ENCODE data around the gene NCAPG. TPM values are rescaled to one million over a fixed set of nuclear protein-coding genes. Genes with fewer than 3 reads are reported as not detected.

The NCAPG gene
- total RNA-seq, 4 donors from 2014 or later = 0.32 to 2.3 (median 0.46) TPM; not detected in 1

- ATAC-seq (ENCODE audit: low FRiP score) = no peak
Observed at GRCh38 chr4:17778431-17778830, 32.3 kb upstream of the NCAPG start.

GRCh38 chr4:17780501-17781299, 30.1 kb upstream of the NCAPG start:
- ATAC-seq (ENCODE audit: low FRiP score) = no peak
- no peak for DNase-seq (ENCODE audit: low spot score)
- no peak for TF ChIP-seq CTCF (IDR thresholded peaks at IDR 0.05)

More at GRCh38 chr4:17778431-17778830, 32.3 kb upstream of the NCAPG start:
- no peak for DNase-seq (ENCODE audit: low spot score)
- TF ChIP-seq CTCF (IDR thresholded peaks at IDR 0.05) = no peak

GRCh38 chr4:17781300-17782287, 29.2 kb upstream of the NCAPG start, which contains the start of gene FAM184B:
Gene FAM184B (minus strand): TSS chr4:17781621. CDS start chr4:17781299, 322 bp downstream.
- DNase-seq (ENCODE audit: low spot score) = no peak
- no peak for ATAC-seq (ENCODE audit: low FRiP score)
- TF ChIP-seq CTCF (IDR thresholded peaks at IDR 0.05) = no peak

GRCh38 chr4:17785858-17786257, 24.9 kb upstream of the NCAPG start:
- DNase-seq (ENCODE audit: low spot score) (no peak), ATAC-seq (ENCODE audit: low FRiP score) (no peak)
- no peak for TF ChIP-seq CTCF (IDR thresholded peaks at IDR 0.05)

- no peak for ATAC-seq (ENCODE audit: low FRiP score)
- no peak for DNase-seq (ENCODE audit: low spot score)
- no peak for TF ChIP-seq CTCF (IDR thresholded peaks at IDR 0.05)
Observed at GRCh38 chr4:17786567-17786966, 24.2 kb upstream of the NCAPG start.

- TF ChIP-seq CTCF (IDR thresholded peaks at IDR 0.05) = no peak
- DNase-seq (ENCODE audit: low spot score) (no peak), ATAC-seq (ENCODE audit: low FRiP score) (no peak)
Observed at GRCh38 chr4:17787315-17787714, 23.5 kb upstream of the NCAPG start.
